Ishikawa (cell line): ENCODE measurements around the gene RNH1.

ENCODE experiments used
- CEBPB ChIP-seq: IDR thresholded peaks from 2 replicates; pipeline ENCODE4 v1.6.1; 2012
- EGR1 ChIP-seq: IDR thresholded peaks from 2 replicates; pipeline ENCODE4 v1.6.1; 2012
- EP300 ChIP-seq: IDR thresholded peaks from 2 replicates; pipeline ENCODE4 v1.6.1; 2012; ENCODE audit warnings: borderline replicate concordance
- RAD21 ChIP-seq: IDR thresholded peaks from 2 replicates; pipeline ENCODE4 v1.6.1; 2012; ENCODE audit warnings: low read depth

DNA sequence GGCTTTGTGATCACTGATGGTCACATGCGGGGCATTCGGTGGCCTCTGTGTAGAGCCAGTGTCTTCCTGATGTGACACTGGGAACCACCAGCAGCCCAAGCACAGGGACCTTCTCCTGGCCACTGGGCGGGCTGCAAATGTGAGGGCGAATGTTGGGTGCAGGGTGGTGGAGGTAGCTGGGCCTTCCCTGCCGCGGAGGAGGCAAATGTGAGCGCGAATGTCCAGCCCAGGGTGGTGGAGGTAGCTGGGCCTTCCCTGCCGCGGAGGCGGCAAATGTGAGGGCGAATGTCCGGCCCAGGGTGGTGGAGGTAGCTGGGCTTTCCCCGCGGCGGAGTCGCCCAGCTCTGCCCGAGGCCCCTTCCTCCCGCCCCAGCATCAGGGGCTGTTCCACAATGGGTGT lies 33.6 kb downstream of the RNH1 start:
- TF ChIP-seq EP300 (no peak), EGR1 (no peak), RAD21 (no peak), CEBPB (no peak)
